Choroid plexus epithelial cell (primary cell): Measurements from ENCODE around the gene KPNA2.

ENCODE experiments used
- DNase-seq: peaks from one replicate; pipeline ENCODE4 v3.0.0-alpha.2; 2010; ENCODE audit warnings: low read depth
- H3K4me3 ChIP-seq: 2 replicates; pipeline ENCODE4 v1.5.1; 2011; ENCODE audit warnings: low read depth, mild to moderate bottlenecking, control low read depth, low read length, moderate library complexity
- TF ChIP-seq, protein P1 (sequence below): conservative IDR thresholded peaks from 2 replicates; pipeline ENCODE4 v1.5.1; 2011; ENCODE audit warnings: low read depth, mild to moderate bottlenecking, control low read depth, inconsistent platforms, low read length, moderate library complexity

The KPNA2 gene

DNA sequence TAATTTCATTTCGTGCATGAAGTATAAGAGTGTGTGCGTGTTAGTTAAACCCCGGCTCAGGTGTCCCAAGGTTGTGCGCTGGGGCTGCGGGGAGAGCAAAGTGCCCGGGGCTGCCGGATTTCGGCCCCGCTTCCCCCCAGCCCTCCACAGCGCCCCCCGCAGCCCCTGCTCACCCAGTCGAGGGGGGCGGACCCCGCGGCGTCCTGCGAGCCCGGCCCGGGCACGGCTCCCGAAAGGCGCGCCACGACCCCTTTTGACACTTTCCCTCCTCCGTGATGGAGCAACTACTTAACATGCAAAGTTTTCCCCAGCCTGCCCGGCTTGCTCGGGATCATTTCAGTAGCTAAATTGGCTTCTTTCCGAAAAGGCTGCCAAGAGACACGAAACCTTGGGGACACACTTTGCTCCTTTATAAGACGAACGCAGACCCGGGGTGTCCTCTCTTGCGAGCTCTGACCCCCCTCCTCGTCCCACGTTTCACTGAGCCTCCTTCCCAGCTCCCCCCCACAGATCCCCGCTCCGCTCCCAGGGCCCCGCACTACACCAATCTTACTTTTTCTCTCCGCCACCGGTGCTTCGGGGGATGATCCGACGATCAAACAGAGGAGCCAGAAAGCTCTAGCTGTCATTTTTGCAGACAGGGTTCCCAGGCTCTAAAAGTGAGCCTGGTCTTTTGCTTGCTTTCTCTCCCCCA lies 39.8 kb upstream of the KPNA2 start:
- DNase-seq: peak; percentile 18

GRCh38 chr17:67996301-67997171 lies 39.0 kb upstream of the KPNA2 start, which contains the start of gene C17orf58:
Gene C17orf58, minus strand, starts transcription at chr17:67996469. Its CDS starts 271 bp downstream, at chr17:67996198.
- peak; percentile 80 for DNase-seq
- H3K4me3 ChIP-seq: peak within 1 kb of the TSS; percentile 62

More for the DNA sequence above, 39.8 kb upstream of the KPNA2 start:
- TF ChIP-seq, protein P1, sequence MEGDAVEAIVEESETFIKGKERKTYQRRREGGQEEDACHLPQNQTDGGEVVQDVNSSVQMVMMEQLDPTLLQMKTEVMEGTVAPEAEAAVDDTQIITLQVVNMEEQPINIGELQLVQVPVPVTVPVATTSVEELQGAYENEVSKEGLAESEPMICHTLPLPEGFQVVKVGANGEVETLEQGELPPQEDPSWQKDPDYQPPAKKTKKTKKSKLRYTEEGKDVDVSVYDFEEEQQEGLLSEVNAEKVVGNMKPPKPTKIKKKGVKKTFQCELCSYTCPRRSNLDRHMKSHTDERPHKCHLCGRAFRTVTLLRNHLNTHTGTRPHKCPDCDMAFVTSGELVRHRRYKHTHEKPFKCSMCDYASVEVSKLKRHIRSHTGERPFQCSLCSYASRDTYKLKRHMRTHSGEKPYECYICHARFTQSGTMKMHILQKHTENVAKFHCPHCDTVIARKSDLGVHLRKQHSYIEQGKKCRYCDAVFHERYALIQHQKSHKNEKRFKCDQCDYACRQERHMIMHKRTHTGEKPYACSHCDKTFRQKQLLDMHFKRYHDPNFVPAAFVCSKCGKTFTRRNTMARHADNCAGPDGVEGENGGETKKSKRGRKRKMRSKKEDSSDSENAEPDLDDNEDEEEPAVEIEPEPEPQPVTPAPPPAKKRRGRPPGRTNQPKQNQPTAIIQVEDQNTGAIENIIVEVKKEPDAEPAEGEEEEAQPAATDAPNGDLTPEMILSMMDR: no peak
- H3K4me3 ChIP-seq: peak overlapping the region; percentile 62

- H3K4me3 ChIP-seq: no peak overlapping the region
- TF ChIP-seq, protein P1: no peak
- no peak for DNase-seq
Observed at GRCh38 chr17:67998466-67998865, 37.1 kb upstream of the KPNA2 start.

DNA sequence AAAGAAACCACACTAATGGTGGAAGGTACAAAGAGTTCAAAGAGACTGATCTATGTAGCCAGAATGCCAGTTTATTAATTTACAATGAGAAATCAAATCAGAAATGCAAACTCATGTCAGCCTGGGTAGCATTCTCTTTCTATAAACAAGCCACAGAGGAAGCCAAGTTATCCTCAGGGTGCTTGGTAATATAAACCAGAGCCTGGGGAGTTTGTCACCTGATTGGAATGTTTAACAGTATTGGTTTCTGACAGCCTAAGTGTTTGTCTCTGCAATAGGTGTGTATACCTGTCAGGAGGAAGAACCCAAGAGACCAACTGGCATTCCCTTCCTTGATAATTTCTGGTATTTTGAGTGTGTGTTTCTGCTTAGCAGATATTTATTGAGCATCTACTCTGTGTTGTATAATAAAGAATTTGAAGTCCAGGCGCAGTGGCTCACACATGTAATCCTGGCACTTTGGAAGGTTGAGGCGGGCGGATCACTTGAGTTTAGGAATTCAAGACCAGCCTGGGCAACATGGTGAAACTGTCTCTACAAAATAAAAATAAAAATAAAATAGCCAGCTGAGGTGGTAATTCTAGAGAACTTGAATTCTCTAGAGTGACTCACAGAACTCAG lies 36.1 kb upstream of the KPNA2 start:
- no peak overlapping the region for H3K4me3 ChIP-seq
- DNase-seq: peak; percentile 49
- TF ChIP-seq, protein P1: no peak

DNA sequence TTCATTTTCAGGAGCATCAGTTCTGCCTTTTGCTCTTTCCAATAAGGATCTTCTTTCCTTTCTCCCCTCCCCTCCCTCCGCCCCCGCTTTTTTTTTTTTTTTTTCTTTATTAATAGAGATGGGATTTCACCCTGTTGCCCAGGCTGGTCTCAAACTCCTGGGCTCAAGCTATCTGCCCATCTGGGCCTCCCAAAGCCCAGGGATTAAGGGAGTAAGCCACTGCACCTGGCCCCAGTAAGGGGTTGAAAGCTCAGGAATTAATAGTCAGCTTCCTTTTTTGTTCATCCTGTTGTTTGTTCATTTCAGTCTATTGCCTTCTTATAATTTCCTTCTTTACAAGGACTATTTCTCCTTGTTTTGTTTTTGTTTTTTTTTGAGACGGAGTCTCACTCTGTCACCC lies 31.3 kb upstream of the KPNA2 start:
- TF ChIP-seq, protein P1: no peak
- no peak overlapping the region for H3K4me3 ChIP-seq
- DNase-seq: no peak

GRCh38 chr17:68006797-68007196 lies 28.7 kb upstream of the KPNA2 start:
- TF ChIP-seq, protein P1: no peak
- DNase-seq: no peak
- no peak overlapping the region for H3K4me3 ChIP-seq

- TF ChIP-seq, protein P1: peak; percentile 76
- DNase-seq: no peak
- no peak overlapping the region for H3K4me3 ChIP-seq
Observed at GRCh38 chr17:68011199-68011665, 24.3 kb upstream of the KPNA2 start.
